HepG2 (cell line): ENCODE results near the gene TTYH2. TPM values are rescaled to one million over a fixed set of nuclear protein-coding genes. Genes with fewer than 3 reads are reported as not detected.

Experiments
- ATAC-seq: fragments of 200-7000 bp; cut with Tn5 transposase; 3 replicates; pipeline ENCODE4 v1.9.1; 2020; ENCODE audit warnings: mild to moderate bottlenecking, moderate library complexity
- BruUV-seq: library from RNA; stranded (reverse); fragments of 400-500 nt; replicated peaks from 2 replicates; lab custom pipeline; 2021; lab: Mats Ljungman, UMichigan
- CTCF ChIA-PET: fragments of 300-600 bp; formaldehyde crosslinking; extraction: SDS; loops from one replicate; lab custom pipeline; 2021; ENCODE audit warnings: low total read pairs, inconsistent platforms, low intra/inter-chr PET ratio; lab: Yijun Ruan, JAX
- POLR2A ChIA-PET: fragments of 350-600 bp; sonication (Branson Sonifier 250); formaldehyde crosslinking; loops from one replicate; lab custom pipeline; 2020; ENCODE audit warnings: antibody characterized with exemption, inconsistent platforms; lab: Yijun Ruan, JAX
- DNase-seq: peaks from one replicate; pipeline ENCODE4 v3.0.0-alpha.2; 2015; ENCODE audit warnings: low spot score
- FAIRE-seq: peaks from 3 replicates; lab custom pipeline; 2011; peaks lifted over from hg19 to GRCh38; lab: Jason Lieb, UNC
- H2AFZ ChIP-seq: one replicate; pipeline ENCODE4 v1.6.1; 2011; ENCODE audit warnings: low read length, inconsistent platforms
- H3K27ac ChIP-seq: fragments of 300-600 bp; 3 replicates; pipeline ENCODE4 v1.8.0; 2011; ENCODE audit warnings: mixed run types, mild to moderate bottlenecking, mixed read lengths, low read length, inconsistent platforms; ENCODE audit not compliant: insufficient read depth; ENCODE audit errors: extremely low read length
- H3K27me3 ChIP-seq, 2 experiments: fragments of 200-600 bp in 1 of 2; 2 replicates in 1 of 2; 3 replicates in 1 of 2; pipeline versions ENCODE4 v1.6.0 to v1.8.0; 2011; ENCODE audit warnings: low read length in 2 of 2, mild to moderate bottlenecking in 2 of 2, moderate library complexity in 2 of 2, inconsistent platforms in 1 of 2; ENCODE audit not compliant: insufficient read depth in 2 of 2, control insufficient read depth in 1 of 2
- H3K36me3 ChIP-seq, 2 experiments: fragments of 200-600 bp in 1 of 2; replicated peaks in 1 of 2; 2 replicates in 1 of 2; 3 replicates in 1 of 2; pipeline versions ENCODE4 v1.5.1 to v1.8.0; 2011; ENCODE audit warnings: low read length in 2 of 2, inconsistent platforms in 1 of 2; ENCODE audit not compliant: insufficient read depth in 2 of 2, control insufficient read depth in 1 of 2
- H3K4me1 ChIP-seq: 2 replicates; pipeline ENCODE4 v1.5.1; 2012; ENCODE audit warnings: low read length, inconsistent platforms; ENCODE audit not compliant: insufficient read depth
- H3K4me2 ChIP-seq: 2 replicates; pipeline ENCODE4 v1.6.0; 2011; ENCODE audit warnings: low read depth, low read length, inconsistent platforms
- H3K4me3 ChIP-seq, 3 experiments: fragments of 200-600 bp in 1 of 3; sonication (generic), shearing (Covaris generic) in 1 of 3; replicated peaks in 1 of 3; 2 replicates each; pipeline ENCODE4 v1.5.1; 2011 to 2016; ENCODE audit warnings: low read length in 3 of 3, inconsistent platforms in 2 of 3, low read depth in 2 of 3, mild to moderate bottlenecking in 2 of 3, control low read depth in 1 of 3, mixed read lengths in 1 of 3; ENCODE audit not compliant: insufficient read depth in 1 of 3
- H3K79me2 ChIP-seq: one replicate; pipeline ENCODE4 v1.6.1; 2011; ENCODE audit warnings: low read length, inconsistent platforms; ENCODE audit not compliant: insufficient read depth
- H3K9ac ChIP-seq: 2 replicates; pipeline ENCODE4 v1.6.0; 2011; ENCODE audit warnings: mild to moderate bottlenecking, low read depth, low read length, inconsistent platforms; ENCODE audit not compliant: insufficient read depth
- H3K9me3 ChIP-seq: 2 replicates; pipeline ENCODE4 v1.5.1; 2012; ENCODE audit warnings: mild to moderate bottlenecking, low read length
- H4K20me1 ChIP-seq: 2 replicates; pipeline ENCODE4 v1.6.0; 2011; ENCODE audit warnings: inconsistent platforms, mild to moderate bottlenecking, low read length, moderate library complexity; ENCODE audit not compliant: insufficient read depth
- GPN1 ChIP-seq: sonication (generic); formaldehyde crosslinking; IDR thresholded peaks from 2 replicates; pipeline ENCODE4 v1.5.1; 2020; ENCODE audit warnings: missing genetic modification reagents, borderline replicate concordance
- MXD4 ChIP-seq: IDR thresholded peaks from 2 replicates; pipeline ENCODE4 v1.6.1; 2016; ENCODE audit warnings: mild to moderate bottlenecking, missing biosample characterization, missing genetic modification reagents
- NKX3-1 ChIP-seq: sonication (generic); formaldehyde crosslinking; IDR thresholded peaks from 2 replicates; pipeline ENCODE4 v1.5.0; 2020; ENCODE audit warnings: missing genetic modification reagents
- SKI ChIP-seq: fragments of 450-650 bp; IDR thresholded peaks from one replicate; pipeline ENCODE4 v1.6.1; 2018; ENCODE audit warnings: mild to moderate bottlenecking; ENCODE audit not compliant: partially characterized antibody
- ZNF44 ChIP-seq: sonication (generic); formaldehyde crosslinking; IDR thresholded peaks from 2 replicates; pipeline ENCODE4 v1.5.1; 2020; ENCODE audit warnings: mild to moderate bottlenecking, missing genetic modification reagents
- ZNF468 ChIP-seq: sonication (generic); formaldehyde crosslinking; IDR thresholded peaks from 2 replicates; pipeline ENCODE4 v1.8.0; 2022; ENCODE audit warnings: mild to moderate bottlenecking, moderate library complexity, missing genetic modification reagents
- ZNF670 ChIP-seq: sonication (generic); formaldehyde crosslinking; IDR thresholded peaks from 2 replicates; pipeline ENCODE4 v1.8.0; 2022; ENCODE audit warnings: mild to moderate bottlenecking, missing genetic modification reagents, borderline replicate concordance
- WGBS: methylation state at CpG from one replicate; pipeline ENCODE4 v1.1.6; 2017; ENCODE audit warnings: low lambda C conversion rate; 5-methylcytosine and 5-hydroxymethylcytosine counted together
- in situ Hi-C: cut with HindIII; loops from 2 replicates; pipeline ENCODE4 v1.10.0; 2017; ENCODE audit warnings: low pct_unique_long_range_greater_than_20kb; ENCODE audit not compliant: extremely low pct_ligation_motif_present
- intact Hi-C: fragments of 100-400 bp; cut with micrococcal nuclease; formaldehyde crosslinking; loops from one replicate; pipeline ENCODE4 v1.10.0; 2022; ENCODE audit not compliant: unreplicated experiment
- polyA plus RNA-seq, 8 experiments: library from polyadenylated mRNA; depleted of rRNA in 3 of 8; stranded (reverse) in 7 of 8; unstranded in 1 of 8; fragments of >200 nt; fragmentation: Illumina TruSeq in 4 of 8; extraction: Trizol in 4 of 8; gene quantifications; 2 replicates each; pipeline versions ENCODE4 v1.2.1 to v1.2.3, GENCODE V29; 2011 to 2016; ENCODE audit warnings: low read depth in 4 of 8, missing spikeins in 1 of 8, mixed read lengths in 1 of 8; ENCODE audit not compliant: insufficient read depth in 1 of 8
- total RNA-seq, 5 experiments: library from RNA; depleted of rRNA; stranded (reverse); fragments of >200 nt; fragmentation: Illumina TruSeq; extraction: Trizol; gene quantifications; 2 replicates each; pipeline ENCODE4 v1.2.3, GENCODE V29; 2016; ENCODE audit warnings: low read depth in 1 of 5
- TF ChIP-seq, protein P1 (sequence below): sonication (generic); formaldehyde crosslinking; IDR thresholded peaks from 2 replicates; pipeline ENCODE4 v1.4.0; 2020; ENCODE audit warnings: missing genetic modification reagents
- TF ChIP-seq, protein P2 (sequence below): IDR thresholded peaks from 2 replicates; pipeline ENCODE4 v1.6.1; 2012; ENCODE audit warnings: low read depth, low read length, improper control_type of control experiment
- TF ChIP-seq, protein P3 (sequence below), 2 experiments: fragments of 450-650 bp in 1 of 2; sonication (generic) in 1 of 2; formaldehyde crosslinking; IDR thresholded peaks; 2 replicates each; pipeline versions ENCODE4 v1.5.0 to v1.8.0; 2020 to 2022; ENCODE audit warnings: mild to moderate bottlenecking in 1 of 2, missing genetic modification reagents in 1 of 2
- TF ChIP-seq, protein P4 (sequence below), 2 experiments: sonication (generic) in 1 of 2; formaldehyde crosslinking in 1 of 2; IDR thresholded peaks; 2 replicates each; pipeline versions ENCODE4 v1.5.1 to v1.6.1; 2011 to 2020; ENCODE audit warnings: borderline replicate concordance in 1 of 2, low read depth in 1 of 2, low read length in 1 of 2, mild to moderate bottlenecking in 1 of 2, missing genetic modification reagents in 1 of 2, moderate library complexity in 1 of 2

TTYH2 gene
- total and polyA plus RNA-seq, 2 of the 13 experiments (the other 11 are each of a cell fraction or from before 2014, with no cell fraction given), result 0.77 to 0.96 TPM

DNA sequence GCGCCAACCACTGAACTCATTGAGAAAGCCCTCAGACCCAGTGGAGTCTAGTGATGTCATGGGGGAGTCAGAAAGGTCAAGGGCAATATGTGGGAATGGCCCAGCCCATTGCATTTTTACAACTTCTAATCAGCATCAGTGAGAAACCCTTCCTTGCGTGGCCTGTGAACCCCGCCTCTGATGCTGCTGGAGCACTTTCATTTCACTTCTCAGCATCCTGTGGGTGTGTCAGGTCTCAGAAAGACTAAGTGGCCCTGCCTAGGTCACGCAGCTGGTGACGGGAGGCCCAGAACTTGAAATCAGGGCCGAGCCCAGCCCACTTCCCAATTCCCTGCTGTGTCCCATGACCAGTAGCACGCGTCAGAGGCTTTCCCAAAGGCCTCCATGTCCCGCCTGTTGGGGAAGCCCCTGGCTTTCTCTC lies 66.7 kb downstream of the TTYH2 start:
- CTCF ChIA-PET, result no interaction called here
- H3K4me1 ChIP-seq, result no peaks in the 10 kb centered on the region
- FAIRE-seq (no peak), ATAC-seq (no peak), DNase-seq (no peak)
- intact Hi-C loops (no loop called here), in situ Hi-C loops (no loop called here)
- no TSS peak for BruUV-seq
- no peak overlapping the region for H2AFZ ChIP-seq
- H3K36me3 ChIP-seq, result no peaks in the 10 kb centered on the region
- H3K27ac ChIP-seq, result no peak overlapping the region
- no peaks in the 10 kb centered on the region for H3K9me3 ChIP-seq
- POLR2A ChIA-PET, result no interaction called here
- no peaks in the 10 kb centered on the region for H4K20me1 ChIP-seq
- 63% methylated on average over 9 of the region's 9 CpGs for WGBS
- no peak overlapping the region for H3K4me2 ChIP-seq
- no peak overlapping the region for H3K9ac ChIP-seq
- TF ChIP-seq, protein P1, sequence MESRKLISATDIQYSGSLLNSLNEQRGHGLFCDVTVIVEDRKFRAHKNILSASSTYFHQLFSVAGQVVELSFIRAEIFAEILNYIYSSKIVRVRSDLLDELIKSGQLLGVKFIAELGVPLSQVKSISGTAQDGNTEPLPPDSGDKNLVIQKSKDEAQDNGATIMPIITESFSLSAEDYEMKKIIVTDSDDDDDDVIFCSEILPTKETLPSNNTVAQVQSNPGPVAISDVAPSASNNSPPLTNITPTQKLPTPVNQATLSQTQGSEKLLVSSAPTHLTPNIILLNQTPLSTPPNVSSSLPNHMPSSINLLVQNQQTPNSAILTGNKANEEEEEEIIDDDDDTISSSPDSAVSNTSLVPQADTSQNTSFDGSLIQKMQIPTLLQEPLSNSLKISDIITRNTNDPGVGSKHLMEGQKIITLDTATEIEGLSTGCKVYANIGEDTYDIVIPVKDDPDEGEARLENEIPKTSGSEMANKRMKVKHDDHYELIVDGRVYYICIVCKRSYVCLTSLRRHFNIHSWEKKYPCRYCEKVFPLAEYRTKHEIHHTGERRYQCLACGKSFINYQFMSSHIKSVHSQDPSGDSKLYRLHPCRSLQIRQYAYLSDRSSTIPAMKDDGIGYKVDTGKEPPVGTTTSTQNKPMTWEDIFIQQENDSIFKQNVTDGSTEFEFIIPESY, result peak; percentile 46; the same call in 1 of the 2 replicates
- TF ChIP-seq, protein P2, sequence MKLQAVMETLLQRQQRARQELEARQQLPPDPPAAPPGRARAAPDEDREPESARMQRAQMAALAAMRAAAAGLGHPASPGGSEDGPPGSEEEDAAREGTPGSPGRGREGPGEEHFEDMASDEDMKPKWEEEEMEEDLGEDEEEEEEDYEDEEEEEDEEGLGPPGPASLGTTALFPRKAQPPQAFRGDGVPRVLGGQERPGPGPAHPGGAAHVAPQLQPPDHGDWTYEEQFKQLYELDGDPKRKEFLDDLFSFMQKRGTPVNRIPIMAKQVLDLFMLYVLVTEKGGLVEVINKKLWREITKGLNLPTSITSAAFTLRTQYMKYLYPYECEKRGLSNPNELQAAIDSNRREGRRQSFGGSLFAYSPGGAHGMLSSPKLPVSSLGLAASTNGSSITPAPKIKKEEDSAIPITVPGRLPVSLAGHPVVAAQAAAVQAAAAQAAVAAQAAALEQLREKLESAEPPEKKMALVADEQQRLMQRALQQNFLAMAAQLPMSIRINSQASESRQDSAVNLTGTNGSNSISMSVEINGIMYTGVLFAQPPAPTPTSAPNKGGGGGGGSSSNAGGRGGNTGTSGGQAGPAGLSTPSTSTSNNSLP, result no peak
- H3K4me3 ChIP-seq, result no peak overlapping the region
- H3K79me2 ChIP-seq, result no peaks in the 10 kb centered on the region
- peaks cover 5 to 16% of the 10 kb centered on the region in 2 experiments; a peak in 3 of 5 replicates for H3K27me3 ChIP-seq

DNA sequence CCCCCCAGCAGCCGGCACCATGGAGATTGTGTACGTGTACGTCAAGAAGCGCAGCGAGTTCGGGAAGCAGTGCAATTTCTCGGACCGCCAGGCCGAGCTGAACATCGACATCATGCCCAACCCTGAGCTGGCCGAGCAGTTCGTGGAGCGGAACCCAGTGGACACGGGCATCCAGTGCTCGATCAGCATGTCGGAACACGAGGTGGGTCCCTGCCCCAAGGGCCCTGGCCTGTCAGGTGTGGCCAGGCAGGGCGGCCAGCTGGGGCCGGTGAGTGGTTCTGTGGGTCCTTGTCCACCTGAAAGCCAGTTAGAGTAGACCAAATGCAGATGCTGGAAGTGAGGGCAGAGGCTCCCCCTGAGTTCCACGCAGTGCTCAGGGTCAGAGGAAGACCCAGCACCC lies 68.4 kb downstream of the TTYH2 start:
- Histone ChIP-seq H3K27me3 (peaks cover 2% of the 10 kb centered on the region in 2 experiments; a peak in 2 of 5 replicates), H3K27ac (no peak overlapping the region), H3K79me2 (no peaks in the 10 kb centered on the region), H3K36me3 (no peaks in the 10 kb centered on the region), H3K4me3 (no peak overlapping the region), H2AFZ (no peak overlapping the region), H3K9ac (no peak overlapping the region), H4K20me1 (no peaks in the 10 kb centered on the region), H3K9me3 (no peaks in the 10 kb centered on the region), H3K4me1 (no peaks in the 10 kb centered on the region), H3K4me2 (no peak overlapping the region)
- in situ Hi-C loops (no loop called here), intact Hi-C loops (no loop called here)
- POLR2A ChIA-PET, result no interaction called here
- FAIRE-seq, result no peak
- ATAC-seq, result no peak
- CTCF ChIA-PET, result no interaction called here
- no TSS peak for BruUV-seq
- 71% methylated on average over 20 of the region's 20 CpGs for WGBS
- DNase-seq, result no peak
- TF ChIP-seq NKX3-1 (CRISPR knock-in tag), result no peak
- TF ChIP-seq ZNF468 (CRISPR knock-in tag), result no peak
- no peak for TF ChIP-seq SKI
- TF ChIP-seq MXD4, result no peak
- TF ChIP-seq ZNF44 (CRISPR knock-in tag), result no peak
- TF ChIP-seq, protein P3, sequence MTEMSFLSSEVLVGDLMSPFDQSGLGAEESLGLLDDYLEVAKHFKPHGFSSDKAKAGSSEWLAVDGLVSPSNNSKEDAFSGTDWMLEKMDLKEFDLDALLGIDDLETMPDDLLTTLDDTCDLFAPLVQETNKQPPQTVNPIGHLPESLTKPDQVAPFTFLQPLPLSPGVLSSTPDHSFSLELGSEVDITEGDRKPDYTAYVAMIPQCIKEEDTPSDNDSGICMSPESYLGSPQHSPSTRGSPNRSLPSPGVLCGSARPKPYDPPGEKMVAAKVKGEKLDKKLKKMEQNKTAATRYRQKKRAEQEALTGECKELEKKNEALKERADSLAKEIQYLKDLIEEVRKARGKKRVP (CRISPR knock-in tag; IDR thresholded peaks at IDR 0.05), result no peak
- TF ChIP-seq, protein P4, sequence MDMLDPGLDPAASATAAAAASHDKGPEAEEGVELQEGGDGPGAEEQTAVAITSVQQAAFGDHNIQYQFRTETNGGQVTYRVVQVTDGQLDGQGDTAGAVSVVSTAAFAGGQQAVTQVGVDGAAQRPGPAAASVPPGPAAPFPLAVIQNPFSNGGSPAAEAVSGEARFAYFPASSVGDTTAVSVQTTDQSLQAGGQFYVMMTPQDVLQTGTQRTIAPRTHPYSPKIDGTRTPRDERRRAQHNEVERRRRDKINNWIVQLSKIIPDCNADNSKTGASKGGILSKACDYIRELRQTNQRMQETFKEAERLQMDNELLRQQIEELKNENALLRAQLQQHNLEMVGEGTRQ (IDR thresholded peaks at IDR 0.05; ENCODE audit: low read depth, low read length), result no peak
- TF ChIP-seq, protein P4 (CRISPR knock-in tag; IDR thresholded peaks at IDR 0.05; ENCODE audit: borderline replicate concordance), result no peak
- TF ChIP-seq ZNF670 (CRISPR knock-in tag), result no peak
- TF ChIP-seq GPN1, result no peak
